LNCaP clone FGC (cell line): ENCODE results near the gene PCDHGB2.
"Not testable (repeated sequence)": the region's sequence is repeated elsewhere in the genome, so short reads cannot be mapped to it uniquely, and the experiment has no call there.

Source experiments
- DNase-seq: peaks from one replicate; pipeline ENCODE4 v3.0.0-alpha.2; 2011; ENCODE audit warnings: low read depth
- H3K4me3 ChIP-seq: 2 replicates; pipeline ENCODE4 v1.5.1; 2011; ENCODE audit warnings: mild to moderate bottlenecking, low read depth, low read length, control low read depth
- CTCF ChIP-seq: IDR thresholded peaks from 2 replicates; pipeline ENCODE4 v1.5.1; 2012; ENCODE audit warnings: mild to moderate bottlenecking; ENCODE audit not compliant: control insufficient read depth, insufficient read depth; ENCODE audit errors: extremely low read depth

Gene PCDHGB2

GRCh38 chr5:141359790-141360426 lies at the start of gene PCDHGB2:
TSS of gene PCDHGB2 (plus strand) at chr5:141359994. CDS start at chr5:141360136, 142 bp downstream.
- 0 out of 2 replicates have a peak, but pooled peaks have one; percentile 6 for TF ChIP-seq CTCF
- DNase-seq = no peak
- peak within 1 kb of the TSS; percentile 50 for H3K4me3 ChIP-seq

- TF ChIP-seq CTCF = no peak
- no peak overlapping the region for H3K4me3 ChIP-seq
- no peak for DNase-seq
These were observed 46.1 kb upstream of the PCDHGB2 start for GRCh38 chr5:141313711-141314110.

GRCh38 chr5:141316963-141317362 lies 42.8 kb upstream of the PCDHGB2 start:
- not testable (repeated sequence) for H3K4me3 ChIP-seq

GRCh38 chr5:141319202-141319601 lies 40.6 kb upstream of the PCDHGB2 start:
- peak overlapping the region; percentile 95; the same call in 1 of the 2 replicates for H3K4me3 ChIP-seq
- DNase-seq = no peak
- TF ChIP-seq CTCF = no peak

More at GRCh38 chr5:141316963-141317362, 42.8 kb upstream of the PCDHGB2 start:
- DNase-seq = not testable (repeated sequence)

GRCh38 chr5:141319699-141320098 lies 40.1 kb upstream of the PCDHGB2 start:
- H3K4me3 ChIP-seq = peak overlapping the region; percentile 95
- DNase-seq = no peak
- TF ChIP-seq CTCF = no peak

- TF ChIP-seq CTCF = peak; percentile 98
- DNase-seq = peak; percentile 85
- H3K4me3 ChIP-seq = peak within 1 kb of the TSS; percentile 95
These were observed 39.3 kb upstream of the PCDHGB2 start, which contains the start of gene TAF7 for GRCh38 chr5:141320225-141321169. TSS of gene TAF7 (minus strand) at chr5:141320784. CDS start at chr5:141320044, 740 bp downstream.

GRCh38 chr5:141322261-141322660 lies 37.5 kb upstream of the PCDHGB2 start:
- no peak for DNase-seq
- no peak overlapping the region for H3K4me3 ChIP-seq
- TF ChIP-seq CTCF = no peak
